CD4-positive, alpha-beta T cell (primary cell): Measurements from ENCODE around the gene TCHHL1. TPM values are rescaled to one million over a fixed set of nuclear protein-coding genes. Genes with fewer than 3 reads are reported as not detected.

Source experiments
- ATAC-seq: fragments of 200-7000 bp; cut with Tn5 transposase; one replicate; pipeline ENCODE4 v1.10.0; 2022; ENCODE audit warnings: mild to moderate bottlenecking; ENCODE audit not compliant: poor library complexity
- CTCF ChIA-PET: fragments of 350-600 bp; sonication (Branson Sonifier 250); formaldehyde crosslinking; loops from one replicate; lab custom pipeline; 2021; ENCODE audit warnings: antibody characterized with exemption, inconsistent platforms; lab: Charles Lee
- POLR2A ChIA-PET: fragments of 350-600 bp; sonication (Branson Sonifier 250); formaldehyde crosslinking; loops from one replicate; lab custom pipeline; 2021; ENCODE audit warnings: antibody characterized with exemption, inconsistent platforms; lab: Charles Lee
- DNase-seq, 14 experiments: peaks; one replicate each; pipeline ENCODE4 v3.0.0-alpha.2; 2013 to 2020; ENCODE audit warnings: mixed read lengths in 2 of 14
- H3K27ac ChIP-seq, 2 donors: one replicate each; pipeline versions ENCODE4 v1.5.1 to v1.7.0; 2013; ENCODE audit warnings: low read length in 2 of 2, low read depth in 1 of 2, mild to moderate bottlenecking in 1 of 2
- H3K27me3 ChIP-seq, 2 experiments: 1 replicate in 1 of 2; 2 replicates in 1 of 2; pipeline versions ENCODE4 v1.6.1 to v1.7.0; 2013; ENCODE audit warnings: low read length in 2 of 2, control low read depth in 1 of 2, mild to moderate bottlenecking in 1 of 2, moderate library complexity in 1 of 2; ENCODE audit not compliant: insufficient read depth in 2 of 2, control insufficient read depth in 1 of 2
- H3K36me3 ChIP-seq: one replicate; pipeline ENCODE4 v1.6.1; 2013; ENCODE audit warnings: low read length, control low read depth; ENCODE audit not compliant: insufficient read depth
- H3K4me1 ChIP-seq: one replicate; pipeline ENCODE4 v1.6.1; 2013; ENCODE audit warnings: low read length, control low read depth; ENCODE audit not compliant: insufficient read depth
- H3K4me3 ChIP-seq: one replicate; pipeline ENCODE4 v1.5.1; 2013; ENCODE audit warnings: mild to moderate bottlenecking, low read length, moderate library complexity
- H3K9me3 ChIP-seq, 2 experiments: 1 replicate in 1 of 2; 2 replicates in 1 of 2; pipeline versions ENCODE4 v1.6.1 to v1.7.0; 2013; ENCODE audit warnings: low read length in 2 of 2, mild to moderate bottlenecking in 2 of 2, control low read depth in 1 of 2, moderate library complexity in 1 of 2; ENCODE audit not compliant: control insufficient read depth in 1 of 2, insufficient read depth in 1 of 2
- H3K27ac Mint-ChIP-seq: one replicate; pipeline ENCODE4 v1.8.0; 2020; ENCODE audit warnings: mixed read lengths
- H3K27me3 Mint-ChIP-seq: one replicate; pipeline ENCODE4 v1.8.0; 2021; ENCODE audit warnings: mixed read lengths
- H3K36me3 Mint-ChIP-seq: one replicate; pipeline ENCODE4 v1.8.0; 2021; ENCODE audit warnings: low read depth, mixed read lengths
- H3K4me1 Mint-ChIP-seq: one replicate; pipeline ENCODE4 v1.8.0; 2021; ENCODE audit warnings: low read depth, mixed read lengths
- H3K4me3 Mint-ChIP-seq: one replicate; pipeline ENCODE4 v1.8.0; 2020; ENCODE audit warnings: mild to moderate bottlenecking, mixed read lengths
- H3K9me3 Mint-ChIP-seq: one replicate; pipeline ENCODE4 v1.8.0; 2020; ENCODE audit warnings: mixed read lengths
- intact Hi-C, 2 experiments: fragments of 100-400 bp; cut with DNase I in 1 of 2; cut with micrococcal nuclease in 1 of 2; formaldehyde crosslinking; loops; one replicate each; pipeline versions ENCODE4 v1.15.1 to v1.9.0; 2023 to 2025; cut with DNase I, micrococcal nuclease
- total RNA-seq, 174 experiments: library from RNA in 2 of 174; stranded (reverse) in 2 of 174; gene quantifications; one replicate each; pipeline ENCODE4 v1.2.3 and lab custom pipeline; 2021 to 2026
- TF ChIP-seq, protein P1 (sequence below): fragments of 200-600 bp; IDR thresholded peaks from one replicate; pipeline ENCODE4 v1.8.0; 2022; ENCODE audit warnings: antibody characterized with exemption, mild to moderate bottlenecking

TCHHL1 gene
- total RNA-seq, 2 experiments from 2014 or later = not detected

DNA sequence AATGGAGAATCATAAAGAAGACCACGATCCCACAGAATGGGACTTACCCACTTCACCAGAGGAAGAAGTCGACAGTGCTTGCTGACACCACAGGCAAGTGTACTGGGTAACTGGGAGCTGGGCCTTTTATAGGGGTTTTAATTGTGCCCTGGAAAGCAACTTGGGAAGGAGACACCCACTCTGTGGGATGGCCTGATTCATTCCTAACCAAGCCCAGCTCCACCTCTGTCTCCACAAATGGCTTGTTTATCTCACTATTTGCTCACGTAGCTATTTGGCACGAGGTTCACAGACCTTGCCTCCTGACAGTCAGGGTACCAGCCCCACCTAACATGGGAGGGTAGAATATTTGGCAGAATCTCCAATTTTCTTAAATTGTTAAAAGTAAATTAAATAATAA, 26.5 kb upstream of the TCHHL1 start, which contains the start of gene TCHH:
TSS of gene TCHH (minus strand) at position 101 of the 400 bp plus-strand sequence. CDS start 1,364 bp downstream, outside the sequence.
- peaks cover 32 to 72% of the 10 kb centered on the region in 2 experiments for H3K27me3 ChIP-seq
- no peak within 1 kb of the TSS for H3K27ac ChIP-seq
- peaks cover 24% of the 10 kb centered on the region for H3K4me1 ChIP-seq
- no peak within 1 kb of the TSS for H3K27ac Mint-ChIP-seq
- intact Hi-C loops = no loop called here
- DNase-seq (no peak), ATAC-seq (no peak)
- no peak within 1 kb of the TSS for H3K4me3 ChIP-seq
- peaks cover 0 to 12% of the 10 kb centered on the region in 2 experiments for H3K9me3 ChIP-seq
- no peaks in the 10 kb centered on the region for H3K36me3 Mint-ChIP-seq
- peaks cover 42% of the 10 kb centered on the region for H3K27me3 Mint-ChIP-seq
- TF ChIP-seq, protein P1, sequence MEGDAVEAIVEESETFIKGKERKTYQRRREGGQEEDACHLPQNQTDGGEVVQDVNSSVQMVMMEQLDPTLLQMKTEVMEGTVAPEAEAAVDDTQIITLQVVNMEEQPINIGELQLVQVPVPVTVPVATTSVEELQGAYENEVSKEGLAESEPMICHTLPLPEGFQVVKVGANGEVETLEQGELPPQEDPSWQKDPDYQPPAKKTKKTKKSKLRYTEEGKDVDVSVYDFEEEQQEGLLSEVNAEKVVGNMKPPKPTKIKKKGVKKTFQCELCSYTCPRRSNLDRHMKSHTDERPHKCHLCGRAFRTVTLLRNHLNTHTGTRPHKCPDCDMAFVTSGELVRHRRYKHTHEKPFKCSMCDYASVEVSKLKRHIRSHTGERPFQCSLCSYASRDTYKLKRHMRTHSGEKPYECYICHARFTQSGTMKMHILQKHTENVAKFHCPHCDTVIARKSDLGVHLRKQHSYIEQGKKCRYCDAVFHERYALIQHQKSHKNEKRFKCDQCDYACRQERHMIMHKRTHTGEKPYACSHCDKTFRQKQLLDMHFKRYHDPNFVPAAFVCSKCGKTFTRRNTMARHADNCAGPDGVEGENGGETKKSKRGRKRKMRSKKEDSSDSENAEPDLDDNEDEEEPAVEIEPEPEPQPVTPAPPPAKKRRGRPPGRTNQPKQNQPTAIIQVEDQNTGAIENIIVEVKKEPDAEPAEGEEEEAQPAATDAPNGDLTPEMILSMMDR = no peak
- no peaks in the 10 kb centered on the region for H3K36me3 ChIP-seq
- H3K4me1 Mint-ChIP-seq = no peaks in the 10 kb centered on the region
- ChIA-PET POLR2A (no interaction called here), CTCF (no interaction called here)
- H3K4me3 Mint-ChIP-seq = no peak within 1 kb of the TSS
- no peaks in the 10 kb centered on the region for H3K9me3 Mint-ChIP-seq

DNA sequence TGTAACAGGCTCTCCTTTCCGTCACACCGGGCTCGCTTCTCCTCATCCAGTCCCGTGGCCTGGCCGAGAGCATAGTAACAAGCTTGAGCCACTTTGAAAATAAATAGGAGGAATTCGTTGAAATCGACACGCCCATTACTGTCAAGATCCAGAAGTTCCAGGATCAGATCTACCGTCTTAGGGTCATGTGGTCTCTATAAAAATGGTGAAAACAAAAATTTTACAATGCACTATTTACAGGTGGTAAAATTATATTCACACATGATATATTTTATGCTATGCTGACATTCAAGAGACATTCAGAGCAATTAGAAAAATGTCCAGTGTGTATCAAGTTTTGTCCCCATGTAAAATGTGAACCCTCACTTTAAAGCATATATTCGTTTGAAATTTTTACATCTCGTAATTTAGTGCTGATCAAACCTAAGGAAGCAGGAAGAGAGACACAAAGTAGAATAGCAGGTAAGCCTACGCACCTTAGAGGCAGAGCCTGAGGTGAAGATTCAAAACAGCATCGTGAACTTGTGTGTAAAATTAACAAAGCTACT, 24.1 kb upstream of the TCHHL1 start:
- DNase-seq = no peak

DNA sequence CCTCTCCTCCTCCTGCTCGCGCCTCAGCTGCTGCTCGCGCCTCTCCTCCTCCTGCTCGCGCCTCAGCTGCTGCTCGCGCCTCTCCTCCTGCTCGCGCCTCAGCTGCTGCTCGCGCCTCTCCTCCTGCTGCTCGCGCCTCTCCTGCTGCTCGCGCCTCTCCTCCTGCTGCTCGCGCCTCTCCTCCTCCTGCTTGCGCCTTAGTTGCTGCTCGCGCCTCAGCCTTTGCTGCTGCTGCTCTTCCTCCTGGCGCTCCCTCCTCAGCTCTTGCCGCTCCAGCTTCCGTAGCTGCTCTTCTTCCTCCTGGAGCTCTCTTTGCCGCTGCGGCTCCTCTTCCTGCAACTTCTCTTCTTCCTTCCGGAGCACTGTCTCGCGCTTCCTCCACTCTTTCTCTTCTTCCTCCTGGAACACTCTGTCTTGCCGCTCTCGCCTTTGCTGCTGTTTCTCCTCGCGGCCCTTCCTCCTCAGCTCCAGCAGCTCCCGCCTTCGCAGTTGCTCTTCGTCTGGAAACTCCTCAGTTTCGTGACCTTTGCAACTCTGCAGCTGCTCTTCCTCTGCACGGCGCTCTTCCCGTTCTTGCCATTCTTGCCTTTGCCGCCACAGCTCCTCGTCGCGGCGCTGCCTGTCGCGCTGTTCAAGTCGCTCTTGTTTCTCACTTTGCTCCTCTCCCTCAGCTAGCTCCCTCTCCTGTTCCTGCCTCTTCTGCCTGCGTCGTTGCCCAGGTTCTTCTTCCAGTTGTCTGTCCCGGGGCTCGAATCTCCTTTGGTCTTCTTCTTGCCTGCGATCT, 23.4 kb upstream of the TCHHL1 start:
- H3K27ac Mint-ChIP-seq = no peak overlapping the region
- H3K9me3 Mint-ChIP-seq = no peaks in the 10 kb centered on the region
- H3K9me3 ChIP-seq = peaks cover 0 to 36% of the 10 kb centered on the region in 2 experiments
- ChIA-PET POLR2A (no interaction called here), CTCF (no interaction called here)
- H3K27me3 Mint-ChIP-seq = peaks cover 17% of the 10 kb centered on the region
- H3K4me1 ChIP-seq = peaks cover 55% of the 10 kb centered on the region
- DNase-seq (peak in 4 of 14 experiments; percentile 4 to 37 (median 19)), ATAC-seq (no peak)
- H3K36me3 Mint-ChIP-seq = no peaks in the 10 kb centered on the region
- H3K27ac ChIP-seq = no peak overlapping the region
- no peaks in the 10 kb centered on the region for H3K36me3 ChIP-seq
- H3K4me3 Mint-ChIP-seq = no peak overlapping the region
- peaks cover 58 to 80% of the 10 kb centered on the region in 2 experiments for H3K27me3 ChIP-seq
- no peaks in the 10 kb centered on the region for H3K4me1 Mint-ChIP-seq
- peak overlapping the region; percentile 49 for H3K4me3 ChIP-seq
- intact Hi-C loops = no loop called here
- TF ChIP-seq, protein P1 = no peak

More for the DNA sequence above, 24.1 kb upstream of the TCHHL1 start:
- Mint-ChIP-seq H3K4me3 (no peak overlapping the region), H3K27me3 (peaks cover 20% of the 10 kb centered on the region), H3K27ac (no peak overlapping the region), H3K9me3 (no peaks in the 10 kb centered on the region), H3K36me3 (no peaks in the 10 kb centered on the region), H3K4me1 (no peaks in the 10 kb centered on the region)
- Histone ChIP-seq H3K27ac (no peak overlapping the region), H3K9me3 (peaks cover 0 to 29% of the 10 kb centered on the region in 2 experiments), H3K4me3 (peak overlapping the region; percentile 49), H3K36me3 (no peaks in the 10 kb centered on the region), H3K27me3 (peaks cover 51 to 76% of the 10 kb centered on the region in 2 experiments), H3K4me1 (peaks cover 48% of the 10 kb centered on the region)
- TF ChIP-seq, protein P1 = no peak
- CTCF ChIA-PET = no interaction called here
- intact Hi-C loops = no loop called here
- no peak for ATAC-seq
- POLR2A ChIA-PET = no interaction called here
